ENCODE results near the gene RIMKLA.

RIMKLA gene, protein sequence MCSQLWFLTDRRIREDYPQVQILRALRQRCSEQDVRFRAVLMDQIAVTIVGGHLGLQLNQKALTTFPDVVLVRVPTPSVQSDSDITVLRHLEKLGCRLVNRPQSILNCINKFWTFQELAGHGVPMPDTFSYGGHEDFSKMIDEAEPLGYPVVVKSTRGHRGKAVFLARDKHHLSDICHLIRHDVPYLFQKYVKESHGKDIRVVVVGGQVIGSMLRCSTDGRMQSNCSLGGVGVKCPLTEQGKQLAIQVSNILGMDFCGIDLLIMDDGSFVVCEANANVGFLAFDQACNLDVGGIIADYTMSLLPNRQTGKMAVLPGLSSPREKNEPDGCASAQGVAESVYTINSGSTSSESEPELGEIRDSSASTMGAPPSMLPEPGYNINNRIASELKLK

DNA sequence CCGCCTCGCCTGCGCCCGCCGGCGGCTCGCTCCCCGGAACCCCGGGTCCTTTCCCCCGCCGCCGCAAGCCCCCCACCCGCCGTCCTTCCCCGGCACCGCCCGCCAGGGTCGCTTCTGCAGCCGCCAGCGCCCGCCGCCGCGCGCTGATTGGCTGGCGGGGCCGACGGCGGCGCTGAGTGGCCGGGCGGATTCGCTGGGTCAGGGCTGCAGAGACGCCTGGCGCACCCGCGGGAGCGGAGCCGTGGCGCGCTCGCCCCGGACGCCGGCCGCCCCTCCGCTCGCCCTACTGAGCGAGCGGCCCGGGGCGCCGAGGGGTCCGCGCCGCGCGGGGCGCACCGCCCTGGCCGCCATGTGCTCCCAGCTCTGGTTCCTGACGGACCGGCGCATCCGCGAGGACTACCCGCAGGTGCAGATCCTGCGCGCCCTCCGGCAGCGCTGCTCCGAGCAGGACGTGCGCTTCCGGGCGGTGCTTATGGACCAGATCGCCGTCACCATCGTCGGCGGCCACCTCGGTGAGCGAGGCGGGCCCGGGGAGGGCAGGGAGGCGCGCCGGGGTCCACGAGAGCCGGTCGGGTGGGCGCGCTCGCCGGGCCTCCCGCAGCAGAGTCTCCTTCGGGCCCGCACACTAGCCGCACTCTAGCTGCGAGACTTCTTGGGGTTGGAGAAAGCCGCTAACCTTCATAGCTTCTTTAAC is at the start of gene RIMKLA:
Gene RIMKLA (plus strand): TSS at position 207 of the 694 bp plus-strand sequence. CDS start 143 bp downstream, at position 350.
- no peak for DNase-seq

DNA sequence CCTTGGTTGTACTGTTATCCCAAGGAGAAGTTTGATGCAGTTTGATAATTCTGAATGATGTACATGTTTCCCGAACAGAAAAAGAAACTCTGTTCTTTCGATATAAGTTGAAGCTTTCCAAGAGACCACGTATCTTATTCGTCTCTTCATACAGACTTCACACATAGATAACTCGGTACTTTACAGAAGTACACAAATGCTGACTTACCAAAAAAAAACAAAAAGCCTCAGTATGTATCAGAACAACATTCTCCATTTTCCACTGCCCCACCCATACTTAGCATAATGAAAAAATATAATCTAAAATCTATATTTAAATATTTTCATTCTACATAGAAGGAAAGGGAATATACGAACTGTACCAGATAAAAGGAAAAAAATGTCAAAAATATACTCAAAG is 47.7 kb upstream of the RIMKLA start:
- no peak for DNase-seq

DNA sequence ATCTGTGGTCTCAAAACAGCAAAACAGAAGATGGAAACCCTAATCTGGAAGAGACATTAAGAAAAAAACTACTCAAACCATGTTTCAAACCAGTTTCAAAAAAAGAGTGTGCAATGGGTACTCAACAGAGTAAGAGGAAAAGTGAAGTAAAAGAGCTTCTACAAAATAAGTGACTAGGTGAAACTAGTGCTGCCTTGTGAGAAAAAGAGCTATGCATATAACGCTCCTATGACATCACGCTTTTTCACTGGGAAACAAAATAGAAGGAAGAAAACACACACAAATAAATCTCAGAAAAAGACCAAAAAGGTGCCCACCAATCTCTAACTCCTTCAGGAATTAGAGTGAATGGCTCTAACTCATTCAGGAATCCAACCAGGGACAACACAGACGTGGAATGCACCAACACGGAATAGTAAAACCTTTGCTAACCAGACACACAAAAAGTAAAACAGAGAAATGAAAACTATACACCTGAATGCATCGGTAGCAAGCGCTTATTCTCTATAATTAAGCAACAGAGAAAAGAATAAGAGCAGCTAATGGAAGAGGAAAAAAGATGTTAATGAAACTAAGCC is 46.8 kb upstream of the RIMKLA start:
- DNase-seq, result no peak

DNA sequence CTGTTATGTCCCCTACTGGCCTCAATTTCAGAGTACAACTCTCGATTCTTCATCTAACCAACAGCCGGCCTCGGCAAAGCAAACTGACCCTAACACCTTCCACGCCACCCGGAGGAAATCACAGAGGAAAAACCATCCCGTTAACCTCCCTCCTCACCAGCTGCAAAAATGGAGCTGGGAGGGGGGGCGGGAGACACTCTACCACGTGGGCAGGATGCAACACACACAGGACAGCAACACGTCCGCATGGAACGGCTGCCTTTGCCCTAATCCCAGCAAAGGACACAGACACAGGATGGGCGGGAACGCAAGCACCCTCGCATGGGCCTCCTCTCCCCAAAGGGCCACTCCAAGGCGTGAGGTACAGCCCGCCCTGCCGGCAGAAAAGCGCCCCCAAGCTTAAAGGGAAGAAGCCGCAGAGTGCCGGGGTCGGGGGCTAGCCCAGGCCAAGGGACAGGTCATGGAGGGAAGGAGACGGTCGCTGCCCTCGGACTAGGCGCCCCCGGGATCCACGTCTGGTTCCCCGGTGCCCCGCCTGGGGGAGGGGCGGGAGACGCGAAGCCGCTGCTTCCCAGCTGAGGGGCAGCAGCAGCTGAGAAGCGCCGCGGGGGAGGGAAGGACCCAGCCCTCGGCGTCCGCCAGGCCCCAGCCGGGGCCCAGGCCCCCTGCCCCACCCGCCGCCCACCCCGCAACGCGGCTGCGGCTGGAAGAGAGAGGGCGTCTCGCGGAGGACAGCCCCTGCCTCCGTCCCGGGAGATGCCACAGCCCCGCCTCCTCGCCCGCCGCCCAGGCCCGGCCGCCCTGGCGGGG is 46.1 kb upstream of the RIMKLA start:
- peak; percentile 16 for DNase-seq

DNA sequence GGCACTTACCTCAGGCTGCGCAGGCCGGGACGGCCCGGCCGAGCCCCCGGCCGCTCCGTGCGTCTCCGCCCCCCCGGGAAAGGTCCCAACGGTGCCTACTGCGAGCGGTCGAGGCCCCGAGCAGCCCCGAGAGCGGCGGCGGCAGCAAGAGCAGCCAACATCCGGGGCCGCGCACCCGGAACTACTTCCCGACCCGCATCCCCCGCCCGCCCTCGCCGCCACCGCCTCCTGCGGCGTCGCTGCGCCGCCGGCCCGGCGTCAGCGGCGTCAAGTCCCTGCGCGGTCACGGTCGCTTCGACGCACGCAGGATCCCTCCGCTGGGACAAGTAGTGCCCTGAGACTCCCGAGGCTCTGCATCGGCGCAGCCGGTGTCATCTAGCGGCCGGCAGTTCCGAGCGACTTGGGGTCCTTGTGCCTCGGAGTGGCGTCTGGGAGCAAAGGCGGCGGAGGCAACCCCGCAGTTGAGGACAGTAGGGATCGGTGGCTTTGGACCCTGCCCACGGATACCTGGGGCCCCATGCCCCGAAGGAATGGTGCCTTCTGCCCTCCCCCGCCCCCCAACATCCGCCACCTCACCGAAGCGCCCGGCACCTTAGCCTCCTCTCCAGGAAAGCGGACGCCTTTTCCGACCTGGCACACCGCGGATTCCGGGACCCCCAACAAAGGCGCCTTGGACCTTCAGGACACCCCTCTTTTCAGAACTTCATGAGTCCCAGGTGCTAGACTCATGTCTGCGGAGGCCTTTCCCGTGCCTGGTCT is 45.4 kb upstream of the RIMKLA start, which contains the start of gene FOXJ3:
Gene FOXJ3 (minus strand): TSS at position 186 of the 759 bp plus-strand sequence. CDS start 24,142 bp downstream, outside the sequence.
- DNase-seq, result peak; percentile 83

DNA sequence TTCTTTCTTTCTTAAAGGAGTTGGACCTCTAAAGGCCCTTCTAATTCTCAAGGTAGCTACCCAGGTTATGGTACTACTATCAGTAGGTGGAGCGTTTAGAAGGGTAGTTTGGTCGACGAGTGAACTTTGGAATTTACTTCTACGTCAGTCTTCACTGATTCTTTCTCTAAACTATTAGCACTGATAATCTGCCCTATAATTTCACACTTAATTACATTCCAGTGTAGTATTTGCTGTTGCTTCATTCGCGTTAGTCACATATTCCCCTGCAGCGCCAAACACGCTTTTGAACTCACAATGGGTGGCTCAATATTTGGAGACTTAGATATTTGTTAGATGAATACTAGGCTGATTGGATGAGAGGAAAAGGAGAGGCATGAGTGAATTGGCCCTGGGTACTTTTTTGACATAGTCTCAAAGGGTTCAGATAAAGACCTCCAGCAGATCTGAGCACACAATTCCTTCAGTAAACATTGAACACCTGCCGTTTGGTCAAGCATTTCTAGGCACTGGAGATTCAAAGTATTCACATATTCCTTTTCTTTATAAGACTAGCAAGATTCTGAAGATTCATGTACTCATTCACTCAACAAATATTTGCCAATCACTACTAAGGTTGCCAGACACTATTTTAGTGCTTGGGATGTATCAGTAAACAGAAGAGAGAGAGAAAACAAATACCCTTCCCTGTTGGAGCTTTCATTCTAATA is 44.6 kb upstream of the RIMKLA start:
- DNase-seq, result no peak

DNA sequence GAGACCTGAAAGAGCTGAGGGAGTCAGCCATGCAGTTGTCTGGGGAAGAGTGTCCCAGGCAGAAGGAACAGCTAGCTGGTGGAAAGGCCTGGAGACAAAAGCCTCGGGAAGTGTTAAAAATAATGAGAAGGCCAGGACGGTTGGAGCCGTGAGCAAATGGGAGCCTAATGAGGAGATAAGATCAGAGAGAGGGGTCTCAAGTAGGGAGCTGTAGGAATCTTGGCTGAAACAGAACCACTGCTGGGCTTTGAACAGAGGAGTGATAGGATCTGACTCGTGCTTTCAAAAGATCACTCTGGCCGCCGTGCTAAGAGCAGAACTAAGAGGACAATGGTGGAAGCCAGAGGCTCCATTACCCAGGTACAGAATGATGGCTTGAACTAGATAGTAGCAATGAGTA is 43.6 kb upstream of the RIMKLA start:
- no peak for DNase-seq

DNA sequence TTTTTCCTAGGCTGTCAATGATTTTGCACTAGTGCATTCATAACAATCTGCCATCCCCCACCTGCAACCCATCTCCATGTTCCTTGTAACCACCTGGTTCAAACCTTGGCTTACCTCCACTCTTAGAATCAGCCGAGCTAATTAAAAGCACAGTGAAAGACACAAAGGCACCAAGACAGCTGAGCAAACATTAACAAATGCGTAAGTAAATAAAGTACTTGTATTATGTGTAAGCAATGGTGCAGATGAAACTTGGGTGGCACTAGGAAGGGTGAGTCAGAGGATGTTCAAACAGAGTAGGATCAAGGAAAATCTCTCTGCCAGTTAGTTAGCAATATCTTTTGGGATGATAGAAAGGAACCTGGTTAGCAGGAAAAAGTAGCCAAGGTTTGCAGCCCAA is 40.5 kb upstream of the RIMKLA start:
- DNase-seq, result peak; percentile 17

DNA sequence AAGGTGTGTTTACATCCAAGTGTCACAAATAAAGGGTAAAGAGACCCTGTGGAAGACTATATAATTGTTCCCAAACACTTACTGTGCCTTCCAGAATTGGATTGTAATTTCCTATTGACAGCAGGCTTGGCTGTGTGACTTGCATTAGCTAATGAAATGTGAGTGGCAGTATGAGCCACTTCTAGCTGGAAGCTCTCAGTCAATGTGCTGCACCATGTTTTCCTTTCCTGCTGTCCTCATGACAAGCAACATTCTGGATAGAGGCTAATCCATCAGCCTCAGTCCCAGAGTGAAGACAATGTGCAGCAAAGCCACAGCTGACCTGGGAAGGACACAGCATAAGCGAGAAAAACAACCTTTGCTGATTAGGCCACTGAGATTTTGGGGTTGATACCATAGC is 39.7 kb upstream of the RIMKLA start:
- no peak for DNase-seq

DNA sequence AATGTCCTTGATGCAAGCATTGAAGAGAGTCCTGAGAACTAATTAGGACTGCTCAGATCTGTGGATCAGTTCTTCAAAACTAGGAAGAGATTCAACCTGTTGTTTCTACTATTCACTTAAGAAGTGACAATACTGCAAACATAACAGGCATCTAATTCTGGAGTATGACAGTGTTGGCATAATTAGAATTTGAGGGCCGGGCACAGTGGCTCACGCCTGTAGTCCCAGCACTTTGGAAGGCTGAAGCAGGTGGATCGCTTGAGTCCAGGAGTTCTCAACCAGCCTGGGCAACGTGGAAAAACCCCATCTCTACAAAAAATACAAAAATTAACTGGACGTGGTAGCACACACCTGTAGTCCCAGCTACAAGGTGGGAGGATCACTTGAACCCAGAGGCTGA is 37.5 kb upstream of the RIMKLA start:
- no peak for DNase-seq

DNA sequence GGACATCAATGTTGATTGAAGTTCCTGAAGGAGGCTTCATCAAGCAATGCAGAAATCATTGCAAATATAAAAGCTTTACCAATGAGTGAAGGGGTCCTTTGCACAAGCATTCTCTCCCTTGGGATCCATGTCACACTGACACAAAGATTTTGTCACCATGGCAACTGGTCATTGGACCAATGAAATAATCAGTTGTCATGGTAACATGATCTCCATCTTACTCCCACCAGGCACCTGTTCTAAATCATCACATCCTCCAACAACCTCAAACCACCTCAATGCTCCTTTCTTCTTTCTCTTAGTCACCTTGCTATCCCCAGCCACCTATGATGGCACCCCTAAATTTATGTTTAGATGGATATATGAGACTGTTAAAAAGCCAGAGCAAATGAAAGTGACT is 32.1 kb upstream of the RIMKLA start:
- no peak for DNase-seq

DNA sequence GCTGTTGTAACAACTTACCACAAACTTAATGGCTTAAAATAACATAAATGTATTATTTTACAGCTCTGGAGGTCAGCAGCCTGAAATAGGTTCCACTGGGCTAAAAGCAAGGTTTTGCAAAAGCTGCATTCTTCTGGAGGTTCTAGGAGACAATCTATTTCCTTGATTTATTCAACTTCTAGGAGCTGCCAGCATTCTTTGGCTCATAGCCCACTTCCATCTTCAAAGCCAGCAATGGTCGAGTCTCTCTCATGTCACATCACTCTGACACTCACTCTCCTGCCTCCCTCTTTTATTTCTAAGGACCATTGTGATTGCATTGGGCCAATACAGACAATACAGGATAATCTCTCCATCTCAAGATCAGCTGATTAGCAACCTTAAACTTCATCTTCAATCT is 30.5 kb upstream of the RIMKLA start:
- DNase-seq, result no peak

DNA sequence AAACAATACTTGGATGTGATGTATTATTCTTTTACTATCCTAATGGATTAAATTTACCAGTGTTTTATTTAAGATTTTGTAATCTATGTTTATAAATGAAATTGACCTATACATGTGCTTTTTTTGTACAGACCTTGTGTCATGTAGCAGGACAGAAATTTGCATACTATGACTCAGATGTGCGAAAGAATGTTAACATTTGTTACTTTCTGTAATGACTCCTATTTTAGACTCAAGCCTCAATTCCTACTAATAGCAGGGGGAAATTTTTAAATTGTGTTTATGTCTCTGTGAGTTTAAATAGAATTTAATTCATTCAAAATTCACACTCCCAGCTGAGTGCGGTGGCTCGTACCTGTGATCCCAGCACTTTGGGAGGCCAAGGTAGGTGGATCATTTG is 21.8 kb upstream of the RIMKLA start:
- DNase-seq, result no peak

DNA sequence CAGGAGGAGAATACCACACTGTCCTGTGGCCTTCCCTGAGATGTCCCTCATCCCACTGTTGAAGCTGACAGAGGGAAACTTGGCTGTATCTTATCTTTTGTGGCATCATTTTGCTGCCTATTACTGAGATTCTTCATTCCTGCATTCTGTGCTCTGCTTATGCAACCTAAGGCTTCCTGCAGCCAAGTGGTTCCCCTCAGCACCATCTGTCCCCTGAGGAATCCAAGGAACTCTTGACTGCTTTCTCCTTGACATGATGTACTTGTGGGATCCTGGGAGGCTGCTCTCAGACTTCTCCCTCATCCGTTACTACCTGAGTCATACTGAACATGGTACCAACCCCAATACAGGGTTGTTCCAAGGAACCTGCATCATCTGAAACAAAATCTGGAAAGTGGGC is 21.1 kb upstream of the RIMKLA start:
- no peak for DNase-seq

DNA sequence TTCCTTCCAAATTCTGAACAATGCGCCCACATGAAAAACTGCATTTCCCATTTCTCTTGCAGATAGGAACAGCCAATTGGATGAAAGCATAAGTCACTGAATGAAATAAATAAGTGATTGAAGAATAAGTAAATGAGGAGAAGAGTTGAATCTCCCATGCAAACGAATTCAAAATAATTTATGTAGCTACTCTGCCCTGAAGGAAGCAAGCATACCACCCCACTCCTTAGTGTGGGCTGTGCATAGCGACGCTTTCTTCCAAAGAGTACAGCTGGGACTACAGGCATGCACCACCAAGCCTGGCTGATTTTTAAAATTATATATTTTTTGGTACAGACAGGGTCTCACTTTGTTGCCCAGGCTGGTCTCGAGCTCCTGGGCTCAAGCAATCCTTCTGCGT is 16.5 kb upstream of the RIMKLA start:
- DNase-seq, result no peak

DNA sequence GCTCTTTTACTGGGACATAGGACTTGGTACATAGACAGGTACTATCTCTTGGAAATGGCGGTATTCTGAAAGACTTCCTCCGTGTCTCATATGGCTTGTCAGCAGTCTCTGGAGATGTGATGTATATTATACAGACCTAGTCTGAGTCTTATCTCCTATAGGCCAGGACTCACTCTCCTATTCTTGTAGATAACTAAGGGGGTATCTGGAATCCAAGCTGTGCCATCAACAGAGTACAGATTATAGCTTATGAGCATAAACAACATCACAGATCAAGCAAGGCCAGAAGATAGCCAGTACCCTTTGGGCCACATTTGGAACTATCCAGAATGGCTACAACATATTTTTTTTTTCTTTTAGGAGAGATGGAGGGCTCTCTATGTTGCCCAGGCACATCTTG is 16.1 kb upstream of the RIMKLA start:
- DNase-seq, result no peak

DNA sequence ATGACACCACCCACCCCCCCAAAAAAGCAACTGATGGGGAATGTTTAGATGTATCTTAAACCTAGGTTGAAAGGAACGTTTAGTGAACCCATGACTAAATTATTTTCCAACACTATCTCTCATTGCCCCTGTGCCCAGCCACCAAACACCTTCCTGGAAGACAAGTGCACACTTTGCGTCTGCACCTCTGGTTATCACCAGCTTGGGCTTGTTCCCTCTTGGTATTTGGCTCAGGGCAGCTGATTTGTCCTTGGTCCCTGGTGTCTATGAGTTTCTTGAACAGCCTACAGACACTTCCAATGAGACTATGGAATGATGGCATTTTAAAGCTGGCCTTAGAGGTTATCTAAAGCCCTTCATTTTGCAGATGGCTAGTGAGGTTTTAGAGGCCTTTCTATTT is 15.5 kb upstream of the RIMKLA start:
- DNase-seq, result no peak

DNA sequence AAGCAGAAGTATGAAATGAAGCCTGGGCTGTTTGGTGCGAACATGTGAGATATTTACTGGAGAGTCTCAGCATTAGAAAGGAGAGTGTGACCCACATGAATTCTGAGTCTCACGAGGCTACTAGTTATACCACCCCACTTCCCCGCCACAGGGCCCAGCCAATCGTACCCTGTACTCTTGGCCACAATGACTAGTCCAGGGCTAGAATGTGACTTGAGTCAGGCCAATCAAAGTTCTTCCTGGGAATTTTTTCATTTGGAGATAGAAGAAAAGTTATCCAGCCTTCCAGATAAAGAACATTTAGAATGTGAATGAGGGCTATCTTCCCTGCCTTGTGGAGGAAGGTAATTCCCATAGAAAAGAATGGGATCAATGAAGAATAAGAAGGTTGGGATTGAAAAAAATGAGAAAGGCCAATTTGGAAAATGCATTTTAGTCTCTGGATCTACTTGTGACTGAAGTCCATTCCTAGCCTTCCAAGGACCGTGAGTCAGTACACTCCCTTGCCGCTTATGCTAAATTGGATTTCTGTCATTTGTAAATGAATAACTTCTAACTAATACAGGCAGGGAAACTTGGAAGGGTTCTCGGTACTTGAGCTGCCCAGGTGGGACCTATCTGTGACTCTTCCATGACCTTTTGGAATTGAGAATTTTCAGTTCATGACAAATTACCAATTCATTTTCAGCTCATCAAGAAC is 12.3 kb upstream of the RIMKLA start:
- DNase-seq, result no peak

DNA sequence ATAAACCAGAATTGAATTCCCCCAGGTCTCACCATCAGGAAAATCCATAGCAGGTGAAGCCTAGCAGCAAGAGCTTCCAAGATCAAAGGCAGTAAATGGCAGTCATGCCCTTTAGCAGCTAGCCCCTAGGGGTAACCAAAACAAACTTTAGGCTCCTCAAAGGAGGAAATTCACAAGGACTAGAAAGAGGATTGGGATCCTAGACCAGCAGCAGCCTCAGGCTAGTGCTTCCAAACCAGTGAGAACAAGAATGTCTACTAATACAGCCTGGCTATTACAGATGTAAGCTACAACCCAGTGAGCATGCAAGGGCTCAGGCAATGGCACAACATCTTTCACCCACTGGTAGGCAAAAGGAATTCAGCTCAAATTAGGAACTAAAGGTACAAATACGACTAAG is 11.1 kb upstream of the RIMKLA start:
- DNase-seq, result no peak

DNA sequence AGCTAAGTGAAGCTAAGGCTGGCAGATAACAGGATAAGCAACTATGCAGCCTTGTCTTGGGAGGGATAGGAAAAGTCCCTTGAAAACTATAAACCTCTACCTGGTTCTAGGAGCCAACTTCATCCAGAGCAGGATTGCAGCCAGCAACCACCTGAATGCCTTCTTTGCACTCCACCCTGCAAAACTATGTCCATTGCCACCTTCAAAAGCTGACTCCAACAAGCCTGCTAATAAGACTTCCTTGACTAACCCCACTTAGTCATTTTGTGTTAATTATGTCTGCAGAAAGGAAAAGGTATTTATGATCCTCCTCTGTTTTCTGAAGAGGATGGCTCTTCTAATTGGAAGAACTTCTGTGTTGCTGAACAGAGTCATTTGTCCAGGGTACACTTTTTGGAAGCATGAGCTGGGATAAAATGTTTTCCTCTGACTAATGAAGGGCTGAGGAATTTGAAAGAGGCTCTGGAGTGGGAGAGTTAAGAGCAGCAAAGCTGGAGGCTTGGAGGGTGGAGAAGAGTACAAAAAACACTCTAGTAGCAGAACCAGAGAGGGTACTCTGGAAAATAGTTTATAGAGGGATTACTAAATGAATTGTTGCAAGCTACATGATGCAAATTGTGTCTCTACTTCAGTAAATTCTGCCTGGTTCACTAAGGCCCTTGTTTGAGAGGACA is 9.6 kb upstream of the RIMKLA start:
- DNase-seq, result no peak

DNA sequence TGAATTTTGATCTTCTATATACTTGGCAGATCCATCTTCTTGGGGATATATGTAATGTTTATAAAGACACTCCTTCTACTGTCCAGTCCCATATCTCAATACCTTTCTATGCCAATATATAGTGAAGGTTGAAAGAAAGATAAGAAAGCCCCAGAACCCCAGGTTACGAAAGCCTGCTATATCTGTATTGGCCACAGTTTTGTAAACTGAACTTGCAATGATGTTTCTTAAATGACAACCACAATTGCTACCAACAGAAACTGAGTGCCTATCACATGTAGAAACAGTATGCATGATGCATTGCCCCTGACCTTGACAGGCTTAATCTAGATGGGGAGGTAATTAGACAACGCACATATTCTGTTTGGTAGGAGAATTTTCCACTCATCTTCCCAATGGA is 7.8 kb upstream of the RIMKLA start:
- no peak for DNase-seq

All from NCI-H1694 (cell line).